Activated CD4-positive, CD25-positive, alpha-beta regulatory T cell (primary cell): ENCODE measurements around the gene PODXL.
A peak's percentile ranks its signal among the peaks of the same experiment; 100 is the strongest.

Experiments used
- DNase-seq, 4 experiments: peaks; one replicate each; lab custom pipeline; 2025; lab: John Stamatoyannopoulos, UW

PODXL gene

GRCh38 chr7:131556053-131556908, at the start of gene PODXL:
TSS of gene PODXL (minus strand) at chr7:131556628. CDS start at chr7:131556359, 269 bp downstream.
- DNase-seq = peak in 2 of 4 experiments; percentile 11 to 14

GRCh38 chr7:131605280-131605878, 49.0 kb upstream of the PODXL start:
- DNase-seq = no peak

DNA sequence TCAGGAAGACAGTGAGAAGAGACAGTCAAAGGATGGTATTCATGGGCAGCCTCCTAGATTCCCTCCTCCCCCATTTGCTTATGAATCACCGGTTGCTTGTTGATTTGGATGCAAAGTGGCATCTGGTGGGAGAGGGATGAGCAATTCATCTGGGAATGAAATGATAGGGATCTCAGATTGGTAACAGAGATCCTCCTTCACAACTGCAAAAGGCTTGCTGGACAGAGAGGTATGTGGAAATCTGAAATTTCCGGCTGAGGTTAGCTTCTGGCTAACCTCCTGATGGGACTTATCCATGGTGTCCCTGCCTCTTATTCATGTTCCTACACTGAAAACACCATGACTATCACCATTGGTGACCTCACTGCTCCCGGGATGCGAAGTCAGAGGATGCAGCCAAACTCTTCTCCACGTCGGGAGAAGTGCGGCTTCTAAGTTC, 48.4 kb upstream of the PODXL start:
- DNase-seq = no peak

GRCh38 chr7:131603932-131604331, 47.5 kb upstream of the PODXL start:
- no peak for DNase-seq

DNA sequence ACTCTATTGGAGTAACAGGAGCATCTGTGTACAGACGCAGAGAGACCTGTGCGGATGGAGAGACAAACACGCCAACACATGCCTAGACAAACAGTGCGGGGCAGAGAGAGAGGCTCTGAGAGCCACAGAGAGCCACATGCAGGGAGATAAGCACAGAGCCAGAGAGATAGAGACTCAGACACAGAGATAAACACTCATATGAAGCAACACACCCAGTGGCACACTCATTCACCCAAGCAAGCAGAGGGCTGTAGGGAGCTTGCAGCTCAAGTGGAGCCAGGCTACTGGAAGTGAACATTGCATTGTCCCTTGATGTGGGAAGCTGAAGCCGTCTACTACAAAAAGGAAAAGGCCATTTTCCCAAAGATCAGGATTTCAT, 46.6 kb upstream of the PODXL start:
- no peak for DNase-seq

GRCh38 chr7:131602304-131602993, 46.0 kb upstream of the PODXL start:
- DNase-seq = no peak

GRCh38 chr7:131600085-131600881, 43.9 kb upstream of the PODXL start:
- no peak for DNase-seq

DNA sequence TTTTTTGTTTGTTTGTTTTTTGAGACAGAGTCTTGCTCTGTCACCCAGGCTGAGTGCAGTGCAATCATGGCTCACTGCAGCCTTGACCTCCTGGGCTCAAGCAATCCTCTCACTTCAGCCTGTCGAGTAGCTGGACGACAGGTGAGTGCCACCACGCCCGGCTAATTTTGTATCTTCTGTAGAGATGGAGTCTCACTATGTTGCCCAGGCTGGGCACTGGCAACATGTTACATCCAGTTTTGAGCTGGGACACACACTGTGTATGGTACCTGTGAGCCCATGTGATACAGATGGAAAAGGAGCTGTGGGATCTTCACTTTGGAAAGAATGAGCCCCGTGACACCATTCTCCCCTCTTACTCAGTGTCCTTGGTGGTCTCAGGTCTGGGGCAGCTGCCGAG, 40.4 kb upstream of the PODXL start:
- no peak for DNase-seq

GRCh38 chr7:131595699-131596098, 39.3 kb upstream of the PODXL start:
- DNase-seq = no peak

GRCh38 chr7:131591687-131592319, 35.4 kb upstream of the PODXL start:
- DNase-seq = no peak

DNA sequence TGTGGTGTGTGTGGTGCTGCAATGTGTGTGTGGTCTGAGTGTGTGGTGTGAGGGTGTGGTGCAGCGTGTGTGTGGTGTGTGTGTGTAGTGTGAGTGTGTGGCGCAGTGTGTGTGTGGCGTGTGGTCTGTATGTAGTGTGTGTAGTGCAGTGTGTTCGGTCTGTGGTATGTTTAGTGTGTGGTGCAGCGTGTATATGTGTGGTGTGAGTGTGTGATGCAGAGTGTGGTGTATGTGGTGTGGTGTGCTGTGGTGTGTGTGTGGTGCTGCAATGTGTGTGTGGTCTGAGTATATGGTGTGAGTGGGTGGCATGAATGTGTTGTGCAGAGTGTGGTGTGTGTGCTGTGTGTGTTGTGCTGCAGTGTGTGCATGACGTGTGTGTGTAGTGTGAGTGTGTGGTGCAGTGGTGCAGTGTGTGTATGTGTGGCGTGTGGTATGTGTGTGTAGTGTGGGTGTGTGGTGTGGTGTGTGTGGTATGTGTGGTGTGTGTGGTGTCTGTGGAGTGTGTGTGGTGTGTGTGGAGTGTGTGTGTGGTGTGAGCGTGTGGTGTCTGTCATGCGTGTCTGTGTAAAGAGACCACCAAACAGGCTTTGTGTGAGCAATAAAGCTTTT, 31.0 kb upstream of the PODXL start:
- DNase-seq = no peak

- no peak for DNase-seq
Measured at GRCh38 chr7:131586759-131587158, 30.3 kb upstream of the PODXL start.

DNA sequence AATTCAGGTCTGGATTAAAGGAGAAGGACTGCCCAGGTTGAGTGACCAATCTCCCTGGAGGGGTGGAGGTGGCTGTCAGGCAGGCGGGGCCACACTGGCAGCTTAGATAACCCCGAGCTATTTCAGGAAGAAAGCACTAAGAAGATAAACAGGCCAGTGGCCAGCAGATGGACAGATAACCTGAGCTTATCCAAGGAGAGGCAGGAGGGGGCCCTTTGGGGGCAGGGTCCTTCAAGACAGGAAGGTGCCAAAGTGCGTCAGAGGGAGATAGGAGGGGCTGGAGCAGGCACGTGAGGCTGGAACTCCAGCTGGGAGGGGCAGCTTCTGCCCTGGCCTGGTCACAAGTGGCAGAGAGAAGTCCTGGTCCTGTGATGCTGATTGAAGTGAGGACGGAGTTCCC, 29.8 kb upstream of the PODXL start:
- no peak for DNase-seq

- no peak for DNase-seq
Measured at GRCh38 chr7:131583430-131583829, 27.0 kb upstream of the PODXL start.

GRCh38 chr7:131581241-131582051, 25.0 kb upstream of the PODXL start:
- DNase-seq = no peak

DNA sequence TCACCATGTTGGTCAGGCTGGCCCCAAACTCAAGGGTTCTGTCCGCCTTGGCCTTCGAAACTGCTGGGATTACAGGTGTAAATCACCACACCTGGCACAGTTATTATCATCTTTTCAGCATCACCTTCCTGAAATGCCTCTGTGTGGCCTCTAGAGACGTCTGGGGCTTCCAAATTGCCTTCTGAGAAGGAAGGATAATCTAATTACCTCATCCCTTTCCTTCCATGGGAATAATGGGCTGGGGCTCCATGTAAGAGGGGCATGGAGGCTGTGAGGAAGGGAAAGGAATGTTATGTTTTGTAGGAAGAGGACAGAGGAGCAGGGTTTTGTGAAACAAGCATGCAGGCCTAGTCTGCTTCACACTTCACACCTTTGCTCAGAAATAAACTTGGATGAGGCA, 22.2 kb upstream of the PODXL start:
- DNase-seq = no peak

GRCh38 chr7:131574741-131575140, 18.3 kb upstream of the PODXL start:
- DNase-seq = no peak

DNA sequence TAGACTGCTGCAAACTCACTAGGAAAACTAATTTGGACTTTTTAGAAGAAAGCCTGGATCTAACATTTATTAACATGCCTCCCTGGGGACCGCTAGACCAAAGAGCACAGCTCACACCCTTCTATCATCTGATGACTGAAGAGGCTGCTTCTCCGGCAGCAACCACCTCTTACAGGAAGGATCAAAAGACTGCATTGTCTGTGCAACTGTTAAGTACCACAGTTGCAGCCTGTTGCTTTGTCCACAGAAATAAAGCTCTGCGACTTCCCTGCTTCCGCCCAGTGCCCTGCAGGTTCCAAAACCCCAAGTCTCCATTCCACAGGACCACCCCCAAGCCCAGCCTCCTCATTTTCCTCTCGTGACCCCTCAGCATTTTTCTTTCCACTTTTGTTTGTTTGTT, 14.0 kb upstream of the PODXL start:
- no peak for DNase-seq

DNA sequence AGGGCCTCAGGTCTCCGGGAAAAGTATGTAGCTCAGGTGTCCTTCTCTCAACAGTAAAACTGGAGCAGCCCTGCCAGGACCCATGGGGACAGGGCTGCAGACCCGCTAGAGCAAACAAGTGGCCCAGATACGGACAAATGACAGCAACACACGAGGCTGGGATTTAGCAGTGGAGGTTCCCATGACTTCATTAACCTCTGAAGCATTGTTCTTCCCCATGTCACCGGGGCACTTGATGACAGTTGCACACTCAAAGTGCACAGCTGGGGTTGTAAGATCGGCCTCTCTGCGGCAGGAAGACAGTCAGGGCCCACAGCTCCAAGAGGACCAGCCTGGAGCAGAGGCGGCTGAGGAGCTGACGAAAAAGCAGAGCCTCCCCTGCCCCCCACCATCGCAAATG, 12.5 kb upstream of the PODXL start:
- DNase-seq = no peak

DNA sequence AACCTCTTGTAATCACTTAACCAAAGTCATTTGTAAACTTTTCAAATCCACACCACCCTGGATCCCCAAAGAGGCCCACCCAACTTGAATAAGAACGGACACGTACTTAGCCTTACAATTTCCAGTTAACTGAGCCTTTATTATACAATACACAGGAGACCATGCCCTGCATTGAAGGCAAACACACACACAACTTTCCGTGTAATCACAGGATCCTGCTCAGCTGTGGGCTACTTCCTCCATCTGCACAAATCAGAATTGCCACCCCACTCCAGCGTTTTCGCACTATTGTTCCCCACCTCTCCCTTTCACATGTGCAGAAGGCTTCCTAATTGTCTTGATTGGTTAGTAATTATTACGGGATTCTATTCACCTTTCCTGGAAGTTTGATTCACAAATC, 12.1 kb upstream of the PODXL start:
- no peak for DNase-seq
